K562 (cell line): ENCODE measurements around the gene FLRT1. TPM values are rescaled to one million over a fixed set of nuclear protein-coding genes. Genes with fewer than 3 reads are reported as not detected.

Experiments
- ATAC-seq: fragments of 200-7000 bp; cut with Tn5 transposase; 3 replicates; pipeline ENCODE4 v1.9.1; 2020; ENCODE audit warnings: moderate library complexity
- BruUV-seq: library from RNA; stranded (reverse); fragments of 400-500 nt; replicated peaks from 2 replicates; lab custom pipeline; 2021; lab: Mats Ljungman, UMichigan
- CTCF ChIA-PET: fragments of 300-600 bp; formaldehyde crosslinking; extraction: SDS; loops from one replicate; lab custom pipeline; 2021; ENCODE audit warnings: low intra/inter-chr PET ratio; lab: Yijun Ruan, JAX
- POLR2A ChIA-PET: fragments of 300-600, 350-650 bp; sonication (Branson Sonifier 250); formaldehyde crosslinking; extraction: SDS; loops from one replicate; lab custom pipeline; 2021; ENCODE audit warnings: antibody characterized with exemption, inconsistent platforms; lab: Yijun Ruan, JAX
- DNase-seq, 4 experiments: peaks; one replicate each; pipeline versions ENCODE4 v3.0.0 to v3.0.0-alpha.2; 2011 to 2018; ENCODE audit warnings: low spot score in 3 of 4, mixed read lengths in 3 of 4; ENCODE audit errors: extremely low read depth in 1 of 4
- FAIRE-seq: peaks from 2 replicates; lab custom pipeline; 2011; peaks lifted over from hg19 to GRCh38; lab: Jason Lieb, UNC
- H2AFZ ChIP-seq: 2 replicates; pipeline ENCODE4 v1.6.0; 2011; ENCODE audit warnings: low read depth, low read length, control low read depth, inconsistent platforms
- H3K27ac ChIP-seq: fragments of 200-600 bp; 3 replicates; pipeline ENCODE4 v1.8.0; 2011; ENCODE audit warnings: low read depth, mild to moderate bottlenecking, control low read depth, inconsistent platforms, low read length, moderate library complexity, mixed read lengths; ENCODE audit errors: extremely low read depth
- H3K27me3 ChIP-seq, 2 experiments: fragments of 300-600 bp in 1 of 2; 2 replicates in 1 of 2; 3 replicates in 1 of 2; pipeline versions ENCODE4 v1.6.0 to v1.8.0; 2011; ENCODE audit warnings: inconsistent platforms in 2 of 2, low read length in 2 of 2, mild to moderate bottlenecking in 1 of 2, mixed read lengths in 1 of 2, moderate library complexity in 1 of 2; ENCODE audit not compliant: control insufficient read depth in 2 of 2, insufficient read depth in 2 of 2
- H3K36me3 ChIP-seq: fragments of 300-600 bp; 3 replicates; pipeline ENCODE4 v1.8.0; 2011; ENCODE audit warnings: mild to moderate bottlenecking, low read length, inconsistent platforms; ENCODE audit not compliant: control insufficient read depth, insufficient read depth
- H3K4me1 ChIP-seq, 2 experiments: fragments of 200-600 bp in 1 of 2; replicated peaks in 1 of 2; 2 replicates in 1 of 2; 3 replicates in 1 of 2; pipeline versions ENCODE4 v1.5.1 to v1.8.0; 2011; ENCODE audit warnings: inconsistent platforms in 2 of 2, low read length in 2 of 2, mild to moderate bottlenecking in 1 of 2, mixed read lengths in 1 of 2, moderate library complexity in 1 of 2; ENCODE audit not compliant: control insufficient read depth in 2 of 2, insufficient read depth in 2 of 2
- H3K4me2 ChIP-seq: 2 replicates; pipeline ENCODE4 v1.6.1; 2011; ENCODE audit warnings: low read length, control low read depth, inconsistent platforms, mixed read lengths; ENCODE audit not compliant: insufficient read depth
- H3K4me3 ChIP-seq: fragments of 200-600 bp; sonication (generic), shearing (Covaris generic); 2 replicates; pipeline ENCODE4 v1.5.1; 2016; ENCODE audit warnings: control low read depth, inconsistent platforms
- H3K79me2 ChIP-seq: fragments of 200-600 bp; 3 replicates; pipeline ENCODE4 v1.8.0; 2011; ENCODE audit warnings: low read length, inconsistent platforms; ENCODE audit not compliant: control insufficient read depth, insufficient read depth
- H3K9ac ChIP-seq, 2 experiments: 2 replicates each; pipeline versions ENCODE4 v1.6.0 to v1.6.1; 2011; ENCODE audit warnings: low read depth in 2 of 2, low read length in 2 of 2, control low read depth in 1 of 2, inconsistent platforms in 1 of 2, mild to moderate bottlenecking in 1 of 2, mixed read lengths in 1 of 2; ENCODE audit not compliant: insufficient read depth in 1 of 2
- H3K9me1 ChIP-seq: one replicate; pipeline ENCODE4 v1.6.0; 2011; ENCODE audit warnings: inconsistent platforms, mild to moderate bottlenecking, low read length, moderate library complexity; ENCODE audit not compliant: control insufficient read depth, insufficient read depth
- H3K9me3 ChIP-seq: replicated peaks from 2 replicates; pipeline ENCODE4 v1.5.1; 2011; ENCODE audit warnings: low read depth, low read length, inconsistent platforms; ENCODE audit not compliant: control insufficient read depth, insufficient read depth
- H4K20me1 ChIP-seq: replicated peaks from 2 replicates; pipeline ENCODE4 v1.6.1; 2011; ENCODE audit warnings: low read length, inconsistent platforms, mixed read lengths; ENCODE audit not compliant: control insufficient read depth, insufficient read depth
- EGR1 ChIP-seq: fragments of 450-650 bp; conservative IDR thresholded peaks from 2 replicates; pipeline ENCODE4 v1.6.1; 2017; ENCODE audit warnings: mild to moderate bottlenecking
- HNRNPL ChIP-seq: fragments of 200-400 bp; formaldehyde crosslinking; IDR thresholded peaks from 2 replicates; pipeline ENCODE4 v1.6.1; 2017; ENCODE audit warnings: low read depth, mild to moderate bottlenecking, low read length
- MEIS2 ChIP-seq: fragments of 450-650 bp; IDR thresholded peaks from 2 replicates; pipeline ENCODE4 v1.6.1; 2014; ENCODE audit warnings: mild to moderate bottlenecking; ENCODE audit not compliant: partially characterized antibody
- POLR2G ChIP-seq: fragments of 200-400 bp; formaldehyde crosslinking; IDR thresholded peaks from 2 replicates; pipeline ENCODE4 v1.6.1; 2017; ENCODE audit warnings: low read depth, mild to moderate bottlenecking, antibody characterized with exemption, low read length, moderate library complexity
- RBFOX2 ChIP-seq: fragments of 200-400 bp; formaldehyde crosslinking; IDR thresholded peaks from 2 replicates; pipeline ENCODE4 v1.6.1; 2017; ENCODE audit warnings: low read depth, mild to moderate bottlenecking, low read length, moderate library complexity
- ZNF41 ChIP-seq: fragments of 250-450 bp; sonication (Bioruptor Pico); conservative IDR thresholded peaks from 2 replicates; pipeline ENCODE4 v1.4.0; 2020; ENCODE audit warnings: mild to moderate bottlenecking
- WGBS: fragments of 100-300 bp; shearing (Covaris generic); methylation state at CpG from one replicate; pipeline ENCODE4 v1.1.6; 2016; ENCODE audit warnings: low coverage, mixed read lengths; ENCODE audit not compliant: insufficient coverage; ENCODE audit errors: missing lambda C conversion rate; 5-methylcytosine and 5-hydroxymethylcytosine counted together
- in situ Hi-C: fragments of 300-500 bp; cut with MboI; formaldehyde crosslinking; loops from 4 replicates; pipeline ENCODE4 v1.15.0; 2018; ENCODE audit warnings: inconsistent platforms, mixed read lengths
- intact Hi-C: fragments of 100-400 bp; cut with micrococcal nuclease; formaldehyde crosslinking; loops from 2 replicates; pipeline ENCODE4 v1.14.2; 2022
- polyA plus RNA-seq, 8 experiments: library from polyadenylated mRNA; depleted of rRNA in 4 of 8; stranded (reverse) in 5 of 8; unstranded in 3 of 8; fragments of >200 nt; fragmentation: Nextera tagmentation in 2 of 8; fragmentation: Illumina TruSeq in 1 of 8; extraction: Ambion mirVana in 2 of 8; extraction: Trizol in 1 of 8; gene quantifications; 2 replicates each; pipeline versions ENCODE4 v1.2.1 to v1.2.3, GENCODE V29; 2011 to 2014; ENCODE audit warnings: inconsistent platforms in 1 of 8, missing spikeins in 1 of 8
- total RNA-seq, 7 experiments: library from RNA; depleted of rRNA in 6 of 7; stranded (reverse); fragments of >200 nt in 6 of 7; fragmentation: Illumina TruSeq in 2 of 7; extraction: Trizol in 2 of 7; gene quantifications; 2 replicates each; pipeline versions ENCODE4 v1.2.1 to v1.2.3, GENCODE V29; 2011 to 2021; ENCODE audit warnings: low replicate concordance in 1 of 7
- TF ChIP-seq, protein P1 (sequence below): fragments of 450-650 bp; IDR thresholded peaks from 2 replicates; pipeline ENCODE4 v1.6.1; 2017; ENCODE audit warnings: antibody characterized with exemption

The FLRT1 gene
- total and polyA plus RNA-seq, 9 of the 15 experiments (the other 6 are each of a cell fraction or from before 2014, with no cell fraction given): not detected

DNA sequence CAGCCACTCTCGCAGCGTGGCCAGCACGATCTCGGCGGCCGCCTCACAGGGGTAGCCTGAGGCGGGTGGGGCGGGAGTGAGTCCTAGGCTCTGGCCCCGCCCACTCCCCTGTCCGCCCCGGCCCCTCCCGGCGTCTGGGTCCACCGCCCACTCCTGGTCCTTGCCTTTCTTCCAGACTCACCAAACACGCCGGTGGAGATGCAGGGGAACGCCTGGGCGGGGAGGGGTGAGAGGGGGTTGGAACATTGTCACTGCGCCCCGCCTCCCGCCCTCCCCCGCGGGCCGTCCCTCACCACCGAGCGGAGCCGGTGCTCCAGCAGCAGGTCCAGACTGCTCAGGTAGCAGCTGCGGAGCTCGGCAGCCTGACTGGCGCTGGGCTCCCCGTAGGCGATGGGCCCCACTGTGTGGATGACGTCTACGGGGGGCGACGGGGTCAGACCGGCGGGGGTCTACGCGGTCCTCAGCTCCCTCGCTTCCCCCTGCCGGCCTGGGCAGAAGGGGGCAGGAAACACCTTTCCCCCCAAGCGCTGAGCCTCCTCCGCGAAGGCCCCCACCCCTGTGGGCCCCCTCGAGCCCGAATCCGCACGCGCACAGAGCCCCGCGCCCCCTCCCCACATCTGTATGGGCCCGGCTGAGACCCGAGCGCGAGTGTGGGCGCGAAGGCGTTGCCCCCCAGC, 36.2 kb upstream of the FLRT1 start (continued):
- TF ChIP-seq, protein P1, sequence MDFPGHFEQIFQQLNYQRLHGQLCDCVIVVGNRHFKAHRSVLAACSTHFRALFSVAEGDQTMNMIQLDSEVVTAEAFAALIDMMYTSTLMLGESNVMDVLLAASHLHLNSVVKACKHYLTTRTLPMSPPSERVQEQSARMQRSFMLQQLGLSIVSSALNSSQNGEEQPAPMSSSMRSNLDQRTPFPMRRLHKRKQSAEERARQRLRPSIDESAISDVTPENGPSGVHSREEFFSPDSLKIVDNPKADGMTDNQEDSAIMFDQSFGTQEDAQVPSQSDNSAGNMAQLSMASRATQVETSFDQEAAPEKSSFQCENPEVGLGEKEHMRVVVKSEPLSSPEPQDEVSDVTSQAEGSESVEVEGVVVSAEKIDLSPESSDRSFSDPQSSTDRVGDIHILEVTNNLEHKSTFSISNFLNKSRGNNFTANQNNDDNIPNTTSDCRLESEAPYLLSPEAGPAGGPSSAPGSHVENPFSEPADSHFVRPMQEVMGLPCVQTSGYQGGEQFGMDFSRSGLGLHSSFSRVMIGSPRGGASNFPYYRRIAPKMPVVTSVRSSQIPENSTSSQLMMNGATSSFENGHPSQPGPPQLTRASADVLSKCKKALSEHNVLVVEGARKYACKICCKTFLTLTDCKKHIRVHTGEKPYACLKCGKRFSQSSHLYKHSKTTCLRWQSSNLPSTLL: no peak
- TF ChIP-seq EGR1 (peak; percentile 72), ZNF41 (CRISPR knock-in tag) (no peak)

DNA sequence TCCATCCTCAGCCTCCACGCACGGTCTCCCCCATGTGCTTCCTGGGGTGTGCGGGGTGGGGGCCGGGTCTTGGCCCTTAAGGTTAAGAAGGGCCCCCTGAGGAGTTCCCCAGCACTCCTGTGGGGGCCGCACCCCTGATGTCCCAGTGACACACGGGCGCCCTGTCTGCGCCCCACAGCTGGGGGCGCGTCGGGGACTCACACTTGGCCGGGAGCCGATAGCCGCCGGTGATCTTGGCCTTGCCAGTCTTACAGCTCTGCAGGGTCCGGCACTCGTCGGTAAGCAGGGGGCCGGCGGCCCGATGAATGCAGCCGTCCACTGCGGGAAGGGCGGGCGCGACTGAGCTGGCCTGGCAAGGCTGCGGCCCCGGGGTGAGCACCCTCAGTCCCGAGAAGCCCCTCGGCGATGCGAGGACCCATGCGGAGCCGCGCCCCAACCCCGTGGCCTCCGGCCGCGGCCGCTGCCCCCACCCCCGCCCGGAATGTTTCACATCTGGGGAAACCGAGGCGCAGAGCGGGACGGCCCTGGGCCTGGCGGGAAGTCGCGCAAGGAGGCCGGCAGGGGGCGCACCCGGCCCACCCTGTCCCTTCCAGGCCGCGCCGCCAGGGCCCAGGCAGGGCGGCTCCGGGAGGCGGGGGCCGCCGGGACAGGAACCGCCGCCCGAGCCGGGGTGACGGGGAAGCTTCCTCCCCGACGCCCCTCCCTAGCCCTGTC, 35.5 kb upstream of the FLRT1 start:
- no peak for FAIRE-seq
- Histone ChIP-seq H3K9me1 (no peaks in the 10 kb centered on the region), H3K27me3 (no peaks in the 10 kb centered on the region), H3K4me1 (peaks cover 0 to 62% of the 10 kb centered on the region in 2 experiments; a peak in 2 of 5 replicates), H3K79me2 (no peaks in the 10 kb centered on the region), H3K4me2 (no peak overlapping the region), H3K9ac (no peak overlapping the region), H3K36me3 (peaks cover 57% of the 10 kb centered on the region; the same call in 2 of the 3 replicates), H3K9me3 (no peaks in the 10 kb centered on the region), H3K4me3 (no peak overlapping the region), H4K20me1 (peaks cover 19% of the 10 kb centered on the region), H3K27ac (no peak overlapping the region), H2AFZ (no peak overlapping the region)
- DNase-seq: no peak
- WGBS: 95% methylated on average over 15 of the region's 67 CpGs
- TF ChIP-seq MEIS2 (no peak), POLR2G (peak; percentile 62), RBFOX2 (peak; percentile 28), HNRNPL (0 out of 2 replicates have a peak, but pooled peaks have one; percentile 28)
- BruUV-seq: no TSS peak
- ATAC-seq: no peak
- in situ Hi-C loops (no loop called here), intact Hi-C loops (loop anchor here (10.0 kb wide), 2 partner anchors 95 to 145 kb away; no protein-coding TSS in a partner anchor)
- POLR2A ChIA-PET: interaction anchor here (0.7 to 1.2 kb wide), 2 partner anchors 9 to 310 kb away, joined by 3 to 4 read pairs; no protein-coding TSS in a partner anchor
- CTCF ChIA-PET: no interaction called here
